H1 (cell line): ENCODE results near the gene ASCL1. TPM values are rescaled to one million over a fixed set of nuclear protein-coding genes. Genes with fewer than 3 reads are reported as not detected.
A peak's percentile ranks its signal among the peaks of the same experiment; 100 is the strongest.

Source experiments
- CTCF ChIA-PET: fragments of 300-600 bp; sonication (Branson Sonifier 250); formaldehyde crosslinking; loops from one replicate; lab custom pipeline; 2021; ENCODE audit not compliant: partially characterized antibody; lab: Charles Lee
- POLR2A ChIA-PET: fragments of 300-600 bp; sonication (Branson Sonifier 250); formaldehyde crosslinking; loops from one replicate; lab custom pipeline; 2021; ENCODE audit warnings: inconsistent platforms; ENCODE audit not compliant: partially characterized antibody; lab: Charles Lee
- DNase-seq, 2 experiments: peaks; one replicate each; pipeline versions ENCODE4 v3.0.0 to v3.0.0-alpha.2; 2010 to 2022; ENCODE audit warnings: low spot score in 2 of 2, low read depth in 1 of 2, mixed read lengths in 1 of 2
- FAIRE-seq: peaks from 2 replicates; lab custom pipeline; 2011; peaks lifted over from hg19 to GRCh38; lab: Jason Lieb, UNC
- H2AFZ ChIP-seq: 2 replicates; pipeline ENCODE4 v1.8.1; 2012; ENCODE audit warnings: low read length, inconsistent platforms
- H2AK5ac ChIP-seq: 2 replicates; pipeline ENCODE4 v1.6.1; 2013; ENCODE audit warnings: low read depth, low read length
- H2BK120ac ChIP-seq: replicated peaks from 2 replicates; pipeline ENCODE3; 2013; ENCODE audit warnings: low read depth, low read length, inconsistent platforms
- H2BK12ac ChIP-seq: 2 replicates; pipeline ENCODE4 v1.6.1; 2013; ENCODE audit warnings: low read depth, low read length
- H2BK15ac ChIP-seq: 2 replicates; pipeline ENCODE4 v1.6.1; 2013; ENCODE audit warnings: low read length
- H2BK20ac ChIP-seq: 2 replicates; pipeline ENCODE4 v1.6.1; 2013; ENCODE audit warnings: low read length
- H2BK5ac ChIP-seq: 2 replicates; pipeline ENCODE4 v1.6.1; 2013; ENCODE audit warnings: low read depth, low read length
- H3K14ac ChIP-seq: 2 replicates; pipeline ENCODE4 v1.6.1; 2013; ENCODE audit warnings: inconsistent platforms; ENCODE audit not compliant: insufficient read length
- H3K18ac ChIP-seq: 2 replicates; pipeline ENCODE4 v1.6.1; 2013; ENCODE audit warnings: low read length; ENCODE audit errors: extremely low read depth
- H3K23ac ChIP-seq: 2 replicates; pipeline ENCODE4 v1.6.1; 2013; ENCODE audit warnings: inconsistent platforms; ENCODE audit not compliant: insufficient read length
- H3K23me2 ChIP-seq: 2 replicates; pipeline ENCODE4 v1.6.1; 2013; ENCODE audit warnings: low read depth, low read length
- H3K27ac ChIP-seq: 2 replicates; pipeline ENCODE4 v1.6.1; 2011; ENCODE audit warnings: low read depth, low read length, inconsistent platforms
- H3K27me3 ChIP-seq, 4 experiments: replicated peaks in 1 of 4; 1 replicate in 1 of 4; 2 replicates in 3 of 4; pipeline versions ENCODE4 v1.6.1 to v1.8.1; 2011 to 2013; ENCODE audit warnings: low read length in 3 of 4, mild to moderate bottlenecking in 3 of 4, inconsistent platforms in 2 of 4, mixed read lengths in 2 of 4, moderate library complexity in 1 of 4; ENCODE audit not compliant: control insufficient read depth in 3 of 4, insufficient read depth in 3 of 4; ENCODE audit errors: extremely low read depth in 1 of 4
- H3K36me3 ChIP-seq, 4 experiments: 2 replicates each; pipeline versions ENCODE4 v1.6.1 to v1.8.1; 2011 to 2013; ENCODE audit warnings: mild to moderate bottlenecking in 4 of 4, low read length in 3 of 4, moderate library complexity in 2 of 4, control low read depth in 1 of 4, inconsistent platforms in 1 of 4; ENCODE audit not compliant: insufficient read depth in 4 of 4, control insufficient read depth in 2 of 4
- H3K4ac ChIP-seq: replicated peaks from 2 replicates; pipeline ENCODE3; 2013; ENCODE audit warnings: low read length, low read depth, mixed read lengths, inconsistent platforms; ENCODE audit not compliant: insufficient read length
- H3K4me1 ChIP-seq, 4 experiments: replicated peaks in 1 of 4; 1 replicate in 1 of 4; 2 replicates in 3 of 4; pipeline versions ENCODE4 v1.6.1 to v1.8.1; 2011 to 2013; ENCODE audit warnings: low read length in 3 of 4, inconsistent platforms in 2 of 4, mixed read lengths in 1 of 4; ENCODE audit not compliant: insufficient read depth in 4 of 4, control insufficient read depth in 3 of 4
- H3K4me2 ChIP-seq, 2 experiments: 2 replicates each; pipeline versions ENCODE4 v1.6.1 to v1.8.1; 2011 to 2013; ENCODE audit warnings: low read depth in 2 of 2, low read length in 2 of 2, control low read depth in 1 of 2, inconsistent platforms in 1 of 2, mild to moderate bottlenecking in 1 of 2; ENCODE audit not compliant: insufficient read depth in 1 of 2
- H3K4me3 ChIP-seq, 4 experiments: fragments of 200-600, 300-600 bp in 1 of 4; sonication (generic), shearing (Covaris generic), sonication (Bioruptor Twin) in 1 of 4; 2 replicates each; pipeline versions ENCODE4 v1.5.1 to v1.8.1; 2011 to 2016; ENCODE audit warnings: low read length in 4 of 4, low read depth in 3 of 4, control low read depth in 2 of 4, inconsistent platforms in 2 of 4, mild to moderate bottlenecking in 2 of 4, mixed read lengths in 1 of 4, moderate library complexity in 1 of 4; ENCODE audit not compliant: insufficient read depth in 2 of 4; ENCODE audit errors: extremely low read depth in 1 of 4
- H3K56ac ChIP-seq: replicated peaks from 2 replicates; pipeline ENCODE3; 2013; ENCODE audit warnings: low read depth, mild to moderate bottlenecking, mixed read lengths, low read length, inconsistent platforms; ENCODE audit not compliant: insufficient read length
- H3K79me1 ChIP-seq: 2 replicates; pipeline ENCODE4 v1.6.1; 2013; ENCODE audit warnings: low read depth, low read length, control low read depth
- H3K79me2 ChIP-seq, 2 experiments: 2 replicates each; pipeline versions ENCODE4 v1.6.1 to v1.8.1; 2012 to 2013; ENCODE audit warnings: low read length in 2 of 2, mild to moderate bottlenecking in 2 of 2, inconsistent platforms in 1 of 2; ENCODE audit not compliant: insufficient read depth in 2 of 2, control insufficient read depth in 1 of 2
- H3K9ac ChIP-seq, 4 experiments: replicated peaks in 1 of 4; 1 replicate in 1 of 4; 2 replicates in 3 of 4; pipeline versions ENCODE4 v1.6.1 to v1.8.1; 2011 to 2013; ENCODE audit warnings: low read depth in 3 of 4, low read length in 3 of 4, control low read depth in 2 of 4, mild to moderate bottlenecking in 2 of 4, moderate library complexity in 2 of 4, inconsistent platforms in 1 of 4; ENCODE audit errors: extremely low read depth in 1 of 4
- H3K9me3 ChIP-seq, 2 experiments: 2 replicates each; pipeline versions ENCODE4 v1.6.1 to v1.8.1; 2012 to 2013; ENCODE audit warnings: mild to moderate bottlenecking in 2 of 2, moderate library complexity in 2 of 2, control low read depth in 1 of 2, inconsistent platforms in 1 of 2, low read depth in 1 of 2, low read length in 1 of 2, mixed read lengths in 1 of 2; ENCODE audit not compliant: insufficient read depth in 2 of 2
- H4K20me1 ChIP-seq, 2 experiments: replicated peaks in 1 of 2; 2 replicates each; pipeline versions ENCODE3 to v1.8.1; 2011 to 2013; ENCODE audit warnings: inconsistent platforms in 2 of 2, low read length in 2 of 2, mild to moderate bottlenecking in 1 of 2; ENCODE audit not compliant: insufficient read depth in 2 of 2, control insufficient read depth in 1 of 2
- H4K5ac ChIP-seq: 2 replicates; pipeline ENCODE4 v1.6.1; 2013; ENCODE audit warnings: low read length, low read depth, mixed read lengths, inconsistent platforms; ENCODE audit not compliant: insufficient read length
- H4K8ac ChIP-seq: 2 replicates; pipeline ENCODE4 v1.8.0; 2013; ENCODE audit warnings: mild to moderate bottlenecking, moderate library complexity, low read length, inconsistent platforms; ENCODE audit not compliant: insufficient read depth; ENCODE audit errors: extremely low read depth
- H4K91ac ChIP-seq: replicated peaks from 2 replicates; pipeline ENCODE3; 2013; ENCODE audit warnings: low read length, mixed read lengths, inconsistent platforms; ENCODE audit not compliant: insufficient read length
- ATF2 ChIP-seq: IDR thresholded peaks from 2 replicates; pipeline ENCODE4 v1.6.1; 2012; ENCODE audit warnings: low read length, inconsistent platforms
- CTCF ChIP-seq, 3 experiments: IDR thresholded peaks; 1 replicate in 2 of 3; 2 replicates in 1 of 3; pipeline versions ENCODE4 v1.5.1 to v1.6.1; 2011; ENCODE audit warnings: low read length in 3 of 3, mild to moderate bottlenecking in 3 of 3, inconsistent platforms in 2 of 3, low read depth in 1 of 3, moderate library complexity in 1 of 3; ENCODE audit not compliant: insufficient read depth in 1 of 3; ENCODE audit errors: control extremely low read depth in 1 of 3
- KDM4A ChIP-seq: IDR thresholded peaks from one replicate; pipeline ENCODE4 v1.7.1; 2012; ENCODE audit warnings: low read depth, mild to moderate bottlenecking, moderate library complexity, low read length, inconsistent platforms; ENCODE audit not compliant: severe bottlenecking
- POU5F1 ChIP-seq: IDR thresholded peaks from 2 replicates; pipeline ENCODE4 v1.6.1; 2011; ENCODE audit warnings: low read depth, mild to moderate bottlenecking, low read length, moderate library complexity
- SP1 ChIP-seq: IDR thresholded peaks from 2 replicates; pipeline ENCODE4 v1.6.1; 2011; ENCODE audit warnings: low read depth, low read length
- USF2 ChIP-seq: IDR thresholded peaks from 2 replicates; pipeline ENCODE4 v1.6.1; 2011; ENCODE audit warnings: low read length, improper control_type of control experiment
- WGBS, 2 experiments: shearing (Covaris generic) in 1 of 2; methylation state at CpG; one replicate each; pipeline versions ENCODE4 v1.1.6 to v1.1.7; 2013 to 2015; ENCODE audit warnings: low lambda C conversion rate in 2 of 2, mixed read lengths in 2 of 2, inconsistent platforms in 1 of 2, low coverage in 1 of 2, missing lambda C conversion rate in 1 of 2; ENCODE audit not compliant: insufficient replicate concordance in 2 of 2, insufficient coverage in 1 of 2, insufficient read length in 1 of 2; ENCODE audit errors: extremely low coverage in 1 of 2, missing lambda C conversion rate in 1 of 2; 5-methylcytosine and 5-hydroxymethylcytosine counted together
- polyA plus RNA-seq, 7 experiments: library from polyadenylated mRNA; depleted of rRNA in 3 of 7; stranded (reverse) in 5 of 7; unstranded in 2 of 7; fragments of >200 nt in 5 of 7; fragments of 200-250 nt in 2 of 7; gene quantifications; 1 replicate in 5 of 7; 2 replicates in 1 of 7; 4 replicates in 1 of 7; pipeline versions ENCODE4 v1.2.1 to v1.2.3, GENCODE V29; 2011 to 2013; ENCODE audit warnings: missing spikeins in 2 of 7, mixed read lengths in 2 of 7
- total RNA-seq: library from RNA; stranded (reverse); fragmentation: NEBNext Ultra II Directional; extraction: Animal tissue kit (Norgen Biotek cat#: 25700); gene quantifications from 2 replicates; pipeline ENCODE4 v1.2.1, GENCODE V29; 2021

The ASCL1 gene
- total and polyA plus RNA-seq, 2 of the 8 experiments (the other 6 are each of a cell fraction or from before 2014, with no cell fraction given), result 0.12 TPM; not detected in 1

- Histone ChIP-seq H3K9ac (no peak overlapping the region), H3K23me2 (peaks cover 13% of the 10 kb centered on the region), H3K9me3 (peaks cover 8 to 12% of the 10 kb centered on the region in 2 experiments; a peak in 3 of 4 replicates), H2BK5ac (no peak overlapping the region), H3K79me2 (no peaks in the 10 kb centered on the region), H3K4me3 (peak overlapping the region in 1 of 4 experiments; percentile 58; a peak in 2 of 8 replicates), H2BK20ac (no peak overlapping the region), H4K5ac (no peak overlapping the region), H3K27ac (no peak overlapping the region), H3K14ac (no peak overlapping the region), H3K56ac (no peak overlapping the region), H3K18ac (no peak overlapping the region), H3K23ac (no peak overlapping the region), H4K20me1 (peaks cover 11 to 22% of the 10 kb centered on the region in 2 experiments), H4K8ac (no peak overlapping the region), H3K4ac (no peak overlapping the region), H2BK15ac (no peak overlapping the region), H2AFZ (no peak overlapping the region), H3K4me1 (peaks cover 0 to 15% (median 8%) of the 10 kb centered on the region in 4 experiments; a peak in 4 of 7 replicates), H3K27me3 (peaks cover 49 to 73% (median 68%) of the 10 kb centered on the region in 4 experiments), H2BK120ac (no peak overlapping the region), H2AK5ac (no peak overlapping the region), H3K79me1 (no peaks in the 10 kb centered on the region), H2BK12ac (no peak overlapping the region), H3K36me3 (peaks cover 0 to 7% (median 0%) of the 10 kb centered on the region in 4 experiments; a peak in 1 of 8 replicates), H3K4me2 (peak overlapping the region; percentile 76 to 89; a peak in 3 of 4 replicates), H4K91ac (no peak overlapping the region)
- 18% methylated on average over 12 of the region's 12 CpGs; no CpG with 5 or more reads in 1 of the 2 experiments for WGBS, 2 experiments
- POLR2A ChIA-PET, result interaction anchor here (0.6 to 1.3 kb wide), 3 partner anchors 8 to 72 kb away, joined by 3 to 5 read pairs (median 3); no protein-coding TSS in a partner anchor
- CTCF ChIA-PET, result interaction anchor here (0.6 to 5.6 kb wide), 8 partner anchors 9 to 666 kb away, joined by 3 to 37 read pairs (median 3); no protein-coding TSS in a partner anchor
- DNase-seq (peak in 1 of 2 experiments; percentile 51), FAIRE-seq (no peak)
- TF ChIP-seq SP1, result no peak
- no peak for TF ChIP-seq POU5F1
- no peak for TF ChIP-seq CTCF (IDR thresholded peaks at IDR 0.05; ENCODE audit: control extremely low read depth in 1 of 3, insufficient read depth in 1 of 3, low read depth in 1 of 3, low read length in 3 of 3)
- TF ChIP-seq ATF2, result no peak
- TF ChIP-seq KDM4A, result no peak
- TF ChIP-seq USF2, result no peak
These were observed 8.9 kb downstream of the ASCL1 start for GRCh38 chr12:102966200-102966863.
